Effector CD4-positive, alpha-beta T cell (primary cell): Measurements from ENCODE around the gene RASGRF1.

Experiments
- DNase-seq: peaks from one replicate; pipeline ENCODE4 v3.0.0-alpha.2; 2020

Gene RASGRF1

DNA sequence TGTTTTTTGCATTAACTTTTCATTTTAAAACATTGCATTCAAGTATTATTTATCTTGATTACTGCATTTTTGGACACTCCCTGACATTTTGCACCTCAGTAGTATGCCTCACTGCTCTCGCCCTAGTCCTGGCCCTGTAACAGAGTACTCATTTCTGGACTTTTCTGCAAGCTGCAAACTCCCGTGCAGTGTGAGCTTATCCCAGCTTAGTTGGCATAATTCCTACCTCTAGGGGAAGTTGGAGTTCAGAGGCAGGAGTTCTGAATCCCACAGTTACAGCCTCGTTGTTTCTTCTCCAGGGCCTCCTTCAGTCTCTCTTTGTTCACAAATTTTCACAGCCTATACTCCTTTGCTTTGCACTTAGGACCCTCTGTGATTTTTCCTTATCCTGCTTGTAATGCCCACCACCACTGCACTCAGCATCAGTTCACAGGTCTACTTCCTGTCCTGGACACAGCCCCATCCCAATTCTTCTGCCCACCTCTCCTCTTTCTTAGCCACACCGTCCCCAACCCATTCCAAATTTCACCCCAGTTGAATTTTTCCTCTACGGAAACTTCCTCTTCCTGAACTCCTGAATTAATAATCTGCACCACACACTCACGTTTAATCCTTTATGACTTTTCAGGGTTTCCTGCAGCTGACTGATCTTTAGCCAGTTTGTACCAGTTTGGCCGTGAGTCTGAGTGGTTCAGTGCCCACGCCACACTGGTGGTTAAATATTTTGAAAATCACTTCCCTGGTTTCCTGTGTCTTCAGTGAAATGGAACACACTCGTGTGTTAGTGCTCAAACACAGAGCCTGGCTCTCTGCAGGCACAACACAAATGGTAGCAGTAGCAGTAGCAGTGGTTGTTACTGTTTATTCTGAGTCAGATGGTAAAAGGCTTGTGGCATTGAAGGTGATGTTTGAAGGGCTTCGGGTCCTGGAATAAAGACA is 139.4 kb downstream of the RASGRF1 start:
- no peak for DNase-seq

DNA sequence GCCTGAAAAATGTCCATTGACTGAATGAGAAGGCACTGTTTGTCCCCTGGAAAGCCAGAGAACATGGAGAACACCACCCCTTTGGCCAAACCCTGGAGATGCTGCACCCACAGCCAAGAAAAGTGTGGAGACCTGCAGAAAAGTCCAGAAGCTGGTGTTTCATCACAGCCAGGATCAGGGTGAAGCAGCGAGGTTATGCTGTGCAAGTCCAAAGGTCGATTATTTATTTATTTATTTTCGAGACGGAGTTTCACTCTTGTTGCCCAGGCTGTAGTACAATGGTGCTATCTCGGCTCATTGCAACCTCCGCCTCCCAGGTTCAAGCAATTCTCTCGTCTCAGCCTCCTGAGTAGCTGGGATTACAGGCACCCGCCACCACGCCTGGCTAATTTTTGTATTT is 140.2 kb downstream of the RASGRF1 start:
- DNase-seq, result no peak

DNA sequence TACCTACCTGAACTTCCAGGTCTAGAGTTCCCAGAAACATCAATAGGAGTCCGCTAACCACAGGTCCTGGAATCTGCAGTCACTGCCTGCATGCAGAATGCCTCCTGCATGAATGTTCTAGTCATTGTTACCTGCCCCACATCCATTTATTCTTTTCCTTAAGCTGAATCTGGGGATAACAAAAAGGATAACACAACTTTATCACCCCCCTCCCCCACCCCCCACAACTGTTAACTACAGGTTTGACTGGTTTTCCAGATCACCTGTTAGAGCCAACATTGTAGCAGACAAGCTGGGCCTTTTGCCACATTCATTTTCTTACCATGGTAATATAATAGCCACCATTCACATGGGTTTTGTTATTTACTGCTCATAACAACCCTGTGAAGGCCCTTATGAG is 141.1 kb downstream of the RASGRF1 start:
- no peak for DNase-seq

DNA sequence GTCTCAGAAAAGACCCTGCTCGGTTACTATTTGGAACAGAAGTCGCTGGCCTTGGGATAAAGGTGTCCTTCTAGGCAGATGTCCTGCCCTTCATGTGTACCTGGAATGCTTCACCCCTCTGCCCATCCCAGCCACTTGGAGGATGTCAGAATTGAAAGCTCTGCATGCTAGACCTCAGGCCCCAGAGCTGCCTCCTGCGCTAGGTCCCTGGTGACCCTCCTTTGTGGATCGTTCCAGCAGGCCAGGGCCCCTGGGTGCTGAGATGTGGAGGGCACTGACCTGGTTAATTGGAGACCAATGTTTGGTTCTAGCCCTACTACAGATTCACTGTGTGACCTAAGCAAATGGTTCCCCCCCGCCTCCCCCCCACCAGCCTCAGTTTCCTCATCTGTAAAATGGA is 143.1 kb downstream of the RASGRF1 start:
- DNase-seq, result no peak

DNA sequence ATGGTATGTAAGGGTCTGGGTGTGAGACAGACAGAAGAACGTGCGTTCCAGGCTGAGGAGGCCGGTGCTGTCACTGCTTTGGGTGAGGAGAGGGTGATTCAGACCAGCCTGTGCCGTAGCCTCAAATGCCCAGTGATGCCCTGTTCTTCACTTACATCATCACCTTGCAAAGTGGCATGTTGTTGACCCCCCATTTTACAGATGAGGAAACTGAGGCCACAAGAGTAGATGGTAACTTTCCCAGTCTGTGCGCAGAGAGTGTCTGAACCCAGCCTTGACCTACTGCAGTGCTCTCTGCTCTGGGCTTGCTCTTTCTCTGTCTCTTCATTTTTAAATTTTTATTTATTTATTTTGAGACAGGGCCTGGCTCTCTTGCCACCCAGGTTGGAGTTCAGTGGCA is 144.1 kb downstream of the RASGRF1 start:
- DNase-seq, result no peak

DNA sequence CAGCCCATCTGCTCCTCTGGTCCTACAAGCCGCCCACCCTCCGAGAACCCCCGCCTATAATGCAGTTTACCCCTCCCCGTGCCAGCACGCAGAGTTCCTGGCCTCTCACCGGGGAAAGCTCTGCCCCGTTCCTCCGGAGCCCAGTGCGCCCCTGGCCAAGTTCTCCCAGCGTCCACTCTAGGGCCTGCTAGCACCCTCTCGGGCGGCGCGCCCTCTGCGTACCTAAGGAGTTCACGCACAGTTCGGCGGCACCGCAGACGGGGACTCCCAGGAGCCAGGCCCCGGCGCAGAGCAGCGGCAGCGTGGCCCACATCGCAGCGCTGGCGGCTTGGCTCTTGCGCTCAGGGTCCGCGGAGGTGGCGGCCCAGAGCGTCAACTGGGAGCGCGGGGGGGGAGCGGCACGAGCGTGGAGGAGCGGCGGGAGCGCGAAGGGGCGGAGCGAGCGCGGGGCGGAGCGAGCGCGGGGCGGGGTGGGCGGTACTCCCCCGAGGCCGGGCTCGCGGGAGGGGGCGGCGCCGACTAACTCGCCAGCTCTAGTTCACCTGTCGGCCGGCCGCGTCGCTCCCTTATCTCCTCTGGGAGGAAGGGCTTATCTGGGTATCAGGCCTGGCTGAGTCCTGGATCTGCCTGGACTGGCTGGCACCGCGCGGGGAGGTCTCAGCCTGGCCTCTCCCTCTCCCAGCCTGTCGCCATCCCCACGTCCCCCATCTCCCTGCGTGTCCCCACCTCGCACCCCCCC is 145.7 kb downstream of the RASGRF1 start, which contains the start of gene CTSH:
Gene CTSH (minus strand): TSS at position 378 of the 739 bp plus-strand sequence. CDS start 65 bp downstream, at position 313.
- peak; percentile 70 for DNase-seq

DNA sequence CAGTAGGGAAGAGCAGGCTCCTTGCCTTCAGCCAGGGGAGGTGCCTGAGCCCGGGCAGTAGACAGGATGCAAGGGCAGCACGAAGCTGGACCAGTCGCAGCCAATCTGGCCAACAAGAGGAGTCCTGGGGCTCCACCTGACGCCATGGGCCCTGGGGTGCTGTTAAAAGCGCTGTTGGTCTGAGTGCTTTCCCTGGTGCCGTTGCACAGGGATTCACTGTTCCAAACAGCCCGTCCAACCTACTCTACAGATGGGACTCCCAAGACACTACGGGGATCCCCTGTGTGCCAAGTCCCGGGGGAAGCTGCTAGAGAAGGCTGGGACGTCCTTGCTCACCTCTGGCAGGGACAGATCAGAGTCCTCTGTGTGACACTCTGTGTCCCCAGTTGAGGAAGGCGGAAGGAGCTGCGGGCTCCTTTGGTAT is 146.4 kb downstream of the RASGRF1 start:
- no peak for DNase-seq

DNA sequence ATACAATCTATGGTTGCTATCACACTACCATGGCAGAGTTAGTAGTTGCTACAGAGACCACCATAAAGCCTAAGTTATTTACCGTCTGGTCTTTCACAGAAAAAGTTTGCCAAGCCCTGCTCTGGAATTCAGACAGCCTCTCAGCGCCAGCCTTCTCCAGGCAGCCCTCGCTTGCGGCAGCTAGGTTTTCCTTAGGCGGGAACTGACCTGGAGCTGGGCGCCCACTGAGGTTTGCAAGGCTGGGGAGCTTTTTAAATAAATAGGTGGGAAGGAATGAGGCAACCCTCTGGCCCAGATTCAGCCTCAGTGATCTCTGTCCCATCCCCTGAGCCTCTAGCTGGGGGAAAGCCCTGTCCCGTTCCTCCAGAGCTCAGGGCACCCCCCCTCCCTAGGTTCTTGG is 146.9 kb downstream of the RASGRF1 start:
- no peak for DNase-seq

DNA sequence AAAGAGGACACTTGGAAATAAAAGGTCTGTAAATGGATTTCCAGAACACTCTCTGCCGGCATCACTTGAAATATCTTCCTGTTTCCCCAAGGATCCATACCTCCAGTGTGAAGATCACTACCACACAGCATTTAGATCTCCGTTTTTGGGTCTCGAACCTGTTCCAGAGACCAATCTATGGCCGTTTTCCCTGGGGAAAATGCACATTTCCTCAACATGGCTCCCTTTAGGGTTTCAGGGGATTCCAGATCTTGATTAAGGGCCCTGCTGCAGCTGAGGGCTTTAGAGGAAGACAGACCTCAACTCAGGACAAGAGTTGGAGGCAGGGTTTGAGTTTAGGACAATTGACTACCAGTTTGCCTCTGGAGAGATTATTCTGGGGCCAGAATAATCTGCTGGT is 147.8 kb downstream of the RASGRF1 start:
- DNase-seq, result no peak

DNA sequence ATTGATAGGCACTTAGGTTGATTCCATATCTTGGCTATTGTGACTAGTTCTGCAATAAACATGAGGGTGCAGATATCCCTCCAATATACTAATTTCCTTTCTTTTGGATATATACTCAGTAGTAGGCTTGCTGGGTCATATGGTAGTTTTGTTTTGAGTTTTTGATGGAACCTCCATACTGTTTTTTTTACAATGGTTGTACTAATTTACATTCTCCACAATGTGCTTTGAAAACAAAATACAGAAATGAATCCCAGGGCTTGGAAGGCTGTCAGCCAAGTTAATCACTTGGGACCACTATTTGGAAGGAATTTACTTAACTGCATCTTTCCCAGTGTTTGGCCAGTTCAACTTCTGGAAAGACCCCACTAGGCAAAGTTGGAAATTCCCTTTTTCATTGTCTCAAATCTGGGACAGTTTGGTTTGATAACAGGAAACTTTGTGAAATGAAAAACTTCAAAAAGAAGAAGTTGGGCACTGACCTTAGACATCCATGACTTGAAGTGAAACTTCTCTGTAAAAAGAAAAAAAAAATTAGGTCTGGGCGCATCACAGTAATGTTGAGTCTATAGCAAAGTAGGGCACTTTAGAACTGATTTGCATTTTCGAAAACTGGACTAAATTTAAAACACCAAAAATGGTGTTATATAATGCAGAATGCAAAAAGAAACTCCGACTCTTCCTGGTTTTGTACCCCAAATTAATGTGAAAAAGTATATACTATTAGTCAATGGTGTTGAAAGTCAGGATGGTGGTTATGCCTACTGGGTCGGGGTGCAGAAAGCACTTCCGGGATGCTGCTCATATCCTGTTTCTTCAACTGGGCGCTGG is 151.7 kb downstream of the RASGRF1 start:
- DNase-seq, result no peak

DNA sequence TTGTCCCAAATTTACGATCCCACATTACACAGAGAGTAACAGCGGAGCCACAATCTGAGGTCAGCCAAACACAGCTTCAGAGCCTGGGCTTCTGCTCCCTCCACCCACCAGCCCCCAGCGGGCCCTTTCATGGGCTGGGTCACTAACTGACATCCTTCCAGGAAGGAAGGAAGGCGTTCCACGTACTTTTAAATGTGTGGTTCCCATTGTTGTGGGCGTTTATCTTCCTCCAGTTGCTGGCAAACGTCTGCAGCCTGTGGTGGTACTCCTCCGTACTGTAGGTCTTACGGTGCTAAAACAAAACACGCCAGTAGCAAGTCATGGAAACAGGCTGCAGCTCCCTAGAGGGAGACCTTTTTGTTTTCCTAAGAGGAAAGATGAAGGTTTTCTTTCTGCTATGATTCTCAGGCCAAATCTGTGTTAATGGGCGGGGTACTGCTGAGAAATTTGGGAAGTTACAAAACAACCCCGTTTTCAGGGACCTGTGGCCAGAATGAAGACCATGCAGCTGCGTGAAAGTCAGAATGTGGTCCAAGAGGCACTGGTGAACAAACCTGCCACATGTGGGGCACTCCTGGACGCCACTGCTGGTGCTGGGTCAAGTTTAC is 153.3 kb downstream of the RASGRF1 start:
- no peak for DNase-seq

DNA sequence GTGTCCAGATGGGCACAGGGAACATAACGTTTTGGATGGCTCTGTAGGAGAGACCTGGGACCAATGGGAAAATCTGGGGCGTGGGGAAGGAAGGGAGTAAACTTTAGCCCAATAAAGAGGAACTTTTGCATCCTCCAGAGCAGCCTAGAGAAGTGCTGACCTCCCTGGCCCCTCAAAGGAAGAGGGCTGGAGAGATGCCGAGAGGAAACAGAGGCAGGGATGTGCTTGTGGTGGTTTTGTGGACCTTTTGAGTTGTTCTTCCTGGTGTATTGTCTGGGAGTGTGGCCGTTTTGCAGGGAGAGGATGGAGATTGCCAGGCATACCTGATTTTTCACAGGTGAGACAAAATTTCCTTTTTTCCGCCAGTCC is 155.9 kb downstream of the RASGRF1 start:
- no peak for DNase-seq

DNA sequence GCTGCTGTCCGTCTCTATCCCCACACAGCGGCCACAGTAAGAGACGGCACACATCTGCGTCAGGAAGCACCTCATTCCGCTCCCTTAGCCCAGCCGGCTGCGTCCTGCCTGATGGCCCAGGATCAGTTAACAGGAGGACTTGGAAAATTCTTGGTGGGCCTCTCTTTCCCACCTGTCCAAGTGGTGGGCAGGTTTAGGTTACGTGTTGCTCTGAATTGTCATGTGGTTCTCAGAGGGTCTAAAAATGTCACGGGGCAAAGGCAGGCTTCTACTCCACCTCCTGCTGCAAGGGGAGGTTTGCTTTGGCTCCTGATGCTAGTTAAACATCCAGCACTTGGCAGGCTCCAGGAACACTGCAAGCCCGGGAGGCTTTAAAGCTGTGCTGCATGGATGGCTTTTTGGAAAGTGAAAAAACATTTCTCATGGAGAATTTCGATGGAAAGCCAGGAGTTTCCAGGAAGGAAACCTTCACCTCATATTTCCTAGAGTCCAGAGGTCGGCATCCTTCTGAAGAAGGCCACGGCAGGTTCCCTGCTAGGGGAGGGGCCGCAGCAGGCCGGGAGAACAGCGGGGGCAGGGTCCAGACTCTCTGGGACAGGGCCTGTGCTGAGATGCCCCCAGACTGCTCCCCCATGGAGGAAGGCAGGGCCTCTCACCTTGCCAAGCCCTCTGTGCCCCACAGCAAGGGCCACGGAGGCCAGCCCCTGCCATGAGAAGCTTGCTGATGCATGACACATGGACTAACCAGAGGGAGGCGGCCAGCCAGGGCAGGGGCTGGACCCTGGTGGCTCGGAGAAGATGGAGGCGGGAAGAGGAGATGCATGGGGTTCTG is 156.5 kb downstream of the RASGRF1 start:
- no peak for DNase-seq

DNA sequence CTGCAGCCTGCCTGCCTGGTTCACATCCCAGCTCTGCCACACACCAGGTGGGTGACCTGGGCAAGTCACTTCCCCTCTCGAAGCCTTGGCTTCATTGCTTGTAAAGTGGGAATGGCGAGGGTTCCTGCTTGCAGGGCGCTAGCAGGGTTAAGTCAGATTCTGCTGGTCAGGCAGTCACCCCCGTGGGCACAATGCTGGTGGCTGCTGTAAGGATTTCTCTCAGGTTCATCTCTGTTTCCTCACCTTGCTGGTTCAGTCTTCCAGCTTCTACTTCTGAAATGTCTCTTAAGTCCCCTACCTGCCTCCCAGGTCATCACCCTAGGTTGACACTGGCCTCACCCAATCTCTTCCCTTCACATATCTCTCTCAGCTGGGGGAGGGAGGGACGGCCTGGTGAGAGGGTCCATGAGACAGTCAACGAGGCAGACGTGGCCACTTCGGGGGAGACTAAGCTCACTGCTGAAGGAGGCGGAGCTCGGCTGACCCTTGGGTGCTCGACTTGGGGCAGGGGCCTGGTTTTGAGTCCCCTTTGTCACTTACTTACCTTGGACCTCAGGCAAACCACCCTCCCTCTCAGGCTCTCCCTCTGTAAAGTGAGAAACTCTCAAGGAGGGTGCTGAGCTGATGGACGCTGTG is 157.3 kb downstream of the RASGRF1 start:
- no peak for DNase-seq

DNA sequence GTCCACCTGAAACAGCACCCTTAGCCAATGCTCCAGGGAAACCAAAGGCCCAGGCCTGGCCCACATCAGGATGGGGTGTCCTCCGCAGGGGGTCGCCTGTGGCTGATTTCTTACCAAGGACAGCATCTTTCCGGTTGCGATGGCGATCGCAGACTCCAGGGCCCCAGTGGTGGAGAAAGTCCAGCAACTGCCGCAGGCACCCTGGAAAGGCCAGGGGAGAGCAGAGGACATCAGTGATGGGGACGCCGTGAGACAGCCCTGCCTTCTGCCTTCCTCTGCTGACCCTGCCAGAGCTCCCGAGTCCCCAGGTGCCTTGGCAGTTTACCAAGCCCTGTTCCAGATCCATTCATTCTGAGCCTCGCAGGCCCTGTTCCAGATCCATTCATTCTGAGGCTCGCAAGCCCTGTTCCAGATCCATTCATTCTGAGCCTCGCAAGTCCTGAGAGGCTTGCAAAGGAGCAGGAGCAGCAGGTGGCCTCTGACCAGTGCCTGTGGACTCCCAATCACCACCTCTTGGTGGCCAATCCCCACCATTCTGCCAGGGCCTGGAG is 158.2 kb downstream of the RASGRF1 start:
- DNase-seq, result no peak

DNA sequence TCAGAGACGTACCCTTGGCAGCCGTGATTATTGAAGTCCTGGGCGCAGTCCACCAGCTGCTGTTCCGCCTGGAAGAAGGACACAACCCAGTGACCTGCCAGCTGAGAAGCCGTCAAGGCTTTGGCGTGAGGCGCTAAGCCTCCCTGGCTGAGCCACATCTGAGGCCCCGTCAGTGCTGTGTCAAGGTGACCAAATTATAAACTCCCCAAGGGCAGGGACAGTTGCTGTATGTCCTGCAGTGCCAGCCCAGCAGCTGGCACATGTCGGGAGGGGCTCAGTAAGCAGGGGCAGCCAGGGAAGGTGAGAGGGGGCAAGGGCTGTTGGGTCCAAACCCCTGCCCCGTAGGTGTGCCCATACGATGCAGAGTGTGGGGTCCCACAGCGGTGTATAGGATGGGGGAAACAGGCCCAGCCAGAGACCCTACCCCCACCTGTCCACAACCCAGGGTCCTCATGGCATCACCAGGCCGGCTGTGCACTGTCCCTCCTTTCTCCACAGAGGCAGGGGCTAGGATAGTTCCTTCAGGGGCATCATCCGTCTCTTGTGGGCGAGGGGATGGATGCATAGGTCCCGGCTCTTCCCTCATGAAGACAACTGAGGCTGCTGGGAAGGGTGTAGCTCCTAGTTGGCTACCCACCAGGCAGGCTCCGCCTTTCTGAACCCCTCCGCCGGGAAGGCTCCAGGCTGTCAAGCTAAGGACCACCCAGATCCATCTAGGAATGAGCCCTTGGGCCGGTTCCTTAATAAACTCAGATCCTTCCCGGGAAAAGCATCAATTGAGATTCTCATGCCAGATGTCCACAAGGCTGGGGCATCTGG is 158.9 kb downstream of the RASGRF1 start:
- no peak for DNase-seq

DNA sequence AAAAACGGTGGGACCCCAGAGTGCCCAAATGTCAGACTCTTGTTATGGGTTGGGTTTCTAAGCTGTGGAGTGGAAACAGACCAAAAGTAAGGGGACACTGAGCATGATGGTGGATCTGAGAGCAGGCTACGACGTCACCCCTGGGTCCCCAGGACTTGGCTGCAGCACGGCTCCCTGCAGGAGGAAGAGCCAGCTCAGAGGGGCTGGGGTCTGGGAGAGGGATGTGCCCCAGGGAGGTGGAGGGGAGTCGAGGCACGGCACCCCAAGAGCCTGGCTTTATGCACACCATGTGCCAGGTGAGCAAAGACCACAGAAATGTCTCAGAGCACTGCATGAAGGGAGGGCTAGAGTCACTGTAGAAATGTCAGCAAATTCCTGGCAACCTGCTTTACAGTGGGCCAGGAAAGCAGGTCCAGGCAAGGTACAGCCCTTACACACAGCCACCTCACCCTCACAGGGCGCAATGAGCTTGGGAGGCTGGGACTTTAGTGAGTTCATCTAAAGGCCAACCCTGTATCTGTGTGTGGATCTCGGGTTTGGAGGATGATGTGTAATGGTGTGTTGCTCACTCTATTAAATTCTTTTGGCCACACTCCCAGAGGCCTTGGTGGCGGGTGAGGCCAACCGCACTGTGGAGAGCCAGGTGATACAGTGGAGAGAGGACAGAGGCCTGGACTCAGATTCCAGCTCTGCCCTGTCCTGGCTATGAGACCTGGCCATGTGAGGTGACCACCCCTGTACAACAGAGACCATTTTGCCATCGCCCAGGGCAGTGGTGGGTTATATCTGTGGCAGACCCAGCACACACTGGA is 159.8 kb downstream of the RASGRF1 start:
- DNase-seq, result no peak

DNA sequence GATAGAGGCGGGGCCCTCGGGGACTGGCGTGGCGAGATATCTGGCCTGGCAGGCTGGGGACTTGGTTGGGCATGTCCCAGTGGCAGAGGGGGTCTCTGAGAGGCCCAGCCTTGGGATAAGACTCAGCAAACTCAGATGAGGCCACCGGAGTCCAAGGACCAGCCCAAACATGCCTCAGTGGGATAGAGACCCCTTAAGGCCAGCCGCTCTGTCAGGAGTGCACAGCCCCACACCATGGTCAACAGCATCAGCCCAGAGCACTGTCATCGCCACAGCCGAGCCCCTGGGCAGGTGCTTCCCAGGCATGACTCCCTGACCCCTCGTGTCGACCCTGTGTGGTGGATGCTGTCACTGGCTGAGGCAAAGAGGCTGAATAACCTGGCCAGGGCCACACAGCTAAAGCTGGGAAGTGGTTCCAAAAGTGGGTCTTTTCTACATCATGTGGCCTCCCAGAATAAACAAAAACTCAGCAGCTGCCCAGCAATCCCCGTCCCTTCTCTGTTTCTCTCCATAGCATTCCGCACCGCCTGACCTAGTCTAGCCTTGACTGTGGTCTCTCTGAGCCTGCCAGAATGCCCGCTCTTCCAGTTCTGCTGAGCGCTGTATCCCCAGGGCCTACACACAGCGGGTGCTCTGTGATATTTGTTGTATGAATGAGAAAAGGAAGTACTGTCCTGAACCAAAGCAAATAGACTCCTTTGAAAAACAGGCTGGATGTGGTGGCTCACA is 160.9 kb downstream of the RASGRF1 start:
- no peak for DNase-seq
